GM19467 (cell line): ENCODE measurements around the gene DCP1A.
"Not testable (repeated sequence)": the region's sequence is repeated elsewhere in the genome, so short reads cannot be mapped to it uniquely, and the experiment has no call there.

Experiments used
- ATAC-seq: cut with Tn5 transposase; IDR thresholded peaks from one replicate; pipeline ENCODE4 v1.9.1; 2021; ENCODE audit warnings: mild to moderate bottlenecking, moderate library complexity; ENCODE audit not compliant: unreplicated experiment

Gene DCP1A

GRCh38 chr3:53269193-53269592 is 78.2 kb downstream of the DCP1A start:
- not testable (repeated sequence) for ATAC-seq

- ATAC-seq: no peak
Observed at GRCh38 chr3:53267766-53268165, 79.6 kb downstream of the DCP1A start.

GRCh38 chr3:53264718-53265117 is 82.6 kb downstream of the DCP1A start:
- no peak for ATAC-seq

- ATAC-seq: no peak
Observed at GRCh38 chr3:53263907-53264306, 83.4 kb downstream of the DCP1A start.

- ATAC-seq: no peak
Observed at GRCh38 chr3:53261712-53262111, 85.6 kb downstream of the DCP1A start.

- ATAC-seq: no peak
Observed at GRCh38 chr3:53260286-53260785, 87.0 kb downstream of the DCP1A start.

- ATAC-seq: no peak
Observed at GRCh38 chr3:53259427-53260259, 87.7 kb downstream of the DCP1A start.

GRCh38 chr3:53258600-53259426 is 88.5 kb downstream of the DCP1A start:
- ATAC-seq: no peak

- no peak for ATAC-seq
Observed at GRCh38 chr3:53257465-53257864, 89.9 kb downstream of the DCP1A start.

- no peak for ATAC-seq
Observed at GRCh38 chr3:53256704-53257055, 90.7 kb downstream of the DCP1A start.

- ATAC-seq: peak; percentile 49
Observed at GRCh38 chr3:53255775-53256703, 91.3 kb downstream of the DCP1A start, which contains the start of gene TKT. Gene TKT (minus strand): TSS chr3:53256022. CDS start chr3:53255942, 80 bp downstream.

GRCh38 chr3:53255423-53255774 is 91.9 kb downstream of the DCP1A start:
- ATAC-seq: peak; percentile 25

- peak; percentile 43 for ATAC-seq
Observed at GRCh38 chr3:53254509-53255422, 92.6 kb downstream of the DCP1A start.

GRCh38 chr3:53253707-53254508 is 93.4 kb downstream of the DCP1A start:
- ATAC-seq: no peak

- not testable (repeated sequence) for ATAC-seq
Observed at GRCh38 chr3:53252947-53253322, 94.4 kb downstream of the DCP1A start.

GRCh38 chr3:53252096-53252946 is 95.0 kb downstream of the DCP1A start:
- ATAC-seq: no peak

GRCh38 chr3:53250881-53251605 is 96.3 kb downstream of the DCP1A start:
- ATAC-seq: no peak
